HG02798 (cell line): ENCODE measurements around the gene FAM117B.

Source experiments
- ATAC-seq: cut with Tn5 transposase; IDR thresholded peaks from one replicate; pipeline ENCODE4 v1.9.1; 2021; ENCODE audit warnings: mild to moderate bottlenecking; ENCODE audit not compliant: unreplicated experiment, poor library complexity

The FAM117B gene

DNA sequence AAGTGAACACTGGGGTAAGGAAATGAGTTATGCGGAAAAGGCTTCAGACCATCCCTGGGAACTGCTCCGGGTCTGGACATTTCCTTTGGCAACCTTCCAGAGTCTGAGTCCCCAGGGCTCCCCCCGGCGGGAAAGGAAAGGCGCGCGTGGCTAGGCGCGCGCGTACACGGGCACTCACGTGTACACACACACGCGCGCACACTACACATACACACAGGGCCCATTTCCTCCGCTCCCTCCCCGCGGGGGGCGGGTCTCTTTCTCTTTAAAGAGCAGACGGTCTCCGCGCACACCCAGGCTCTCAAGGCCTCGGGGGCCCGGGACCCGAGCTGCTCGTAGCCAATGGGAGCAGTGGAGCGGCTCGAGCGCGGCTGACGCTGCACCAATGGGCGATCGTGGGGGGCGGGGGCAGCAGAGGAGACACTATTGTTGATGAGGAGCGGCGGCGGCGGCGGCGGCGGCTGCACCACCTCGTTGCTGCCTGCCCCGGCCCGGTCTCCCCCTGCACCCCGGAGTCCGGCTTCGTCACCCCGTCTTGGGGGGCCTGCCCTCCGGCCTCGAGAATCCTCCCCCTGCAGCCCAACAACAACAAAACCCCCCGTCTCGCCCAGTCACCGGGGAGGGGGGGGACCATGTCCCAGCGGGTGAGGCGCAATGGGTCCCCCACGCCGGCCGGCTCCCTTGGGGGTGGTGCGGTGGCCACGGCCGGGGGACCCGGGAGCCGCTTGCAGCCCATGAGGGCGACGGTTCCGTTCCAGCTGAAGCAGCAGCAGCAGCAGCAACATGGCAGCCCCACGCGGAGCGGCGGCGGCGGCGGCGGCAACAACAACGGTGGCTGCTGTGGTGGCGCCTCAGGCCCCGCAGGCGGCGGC lies at the start of gene FAM117B:
Gene FAM117B, plus strand, starts transcription at position 414 of the 872 bp plus-strand sequence. Its CDS starts 219 bp downstream, at position 633.
- ATAC-seq, result peak; percentile 95

DNA sequence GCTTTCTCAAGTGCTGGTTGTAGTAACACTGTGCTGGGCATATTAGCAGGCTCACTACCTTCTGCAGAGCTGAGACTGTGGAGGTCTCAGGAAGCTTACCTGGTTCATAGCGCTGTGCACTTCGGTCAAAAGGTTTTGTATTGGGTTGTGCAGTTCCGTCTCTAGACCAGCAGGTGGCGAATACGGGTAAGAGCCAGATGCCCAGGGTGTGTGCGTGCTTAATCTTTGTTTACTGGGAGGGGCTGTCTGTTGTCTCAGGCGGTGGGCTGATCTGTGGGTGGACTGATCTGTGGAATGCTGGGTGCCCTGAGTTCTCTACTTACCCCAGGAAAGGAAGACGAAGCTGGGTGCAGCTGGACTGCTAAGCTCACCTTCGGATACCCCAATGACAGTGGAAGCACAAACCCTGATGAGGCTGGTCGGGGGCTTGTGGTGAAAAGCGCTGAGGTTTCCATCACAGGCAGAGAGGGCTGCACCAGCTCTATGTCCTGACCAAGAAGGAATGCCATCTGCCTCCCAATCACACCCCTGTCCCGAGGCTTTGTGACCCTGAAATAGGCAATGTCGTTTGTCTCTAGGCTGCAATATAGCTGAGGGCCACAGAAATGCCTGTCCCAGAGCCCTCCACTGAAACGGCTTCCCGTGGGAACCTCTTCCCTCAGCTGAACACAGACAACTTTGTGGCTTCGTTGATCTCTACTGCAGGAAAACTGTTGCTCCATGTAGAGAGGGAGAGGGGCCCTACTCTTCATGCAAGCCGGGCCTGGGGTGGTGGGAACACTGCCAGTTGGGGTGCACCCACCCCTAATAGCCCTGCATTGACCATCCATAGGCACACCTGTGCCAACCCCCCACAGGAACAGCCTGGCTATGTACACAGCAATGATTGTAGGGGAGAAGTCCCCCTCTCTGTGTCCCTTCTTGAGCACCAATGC lies 45.9 kb upstream of the FAM117B start:
- ATAC-seq, result peak; percentile 85

DNA sequence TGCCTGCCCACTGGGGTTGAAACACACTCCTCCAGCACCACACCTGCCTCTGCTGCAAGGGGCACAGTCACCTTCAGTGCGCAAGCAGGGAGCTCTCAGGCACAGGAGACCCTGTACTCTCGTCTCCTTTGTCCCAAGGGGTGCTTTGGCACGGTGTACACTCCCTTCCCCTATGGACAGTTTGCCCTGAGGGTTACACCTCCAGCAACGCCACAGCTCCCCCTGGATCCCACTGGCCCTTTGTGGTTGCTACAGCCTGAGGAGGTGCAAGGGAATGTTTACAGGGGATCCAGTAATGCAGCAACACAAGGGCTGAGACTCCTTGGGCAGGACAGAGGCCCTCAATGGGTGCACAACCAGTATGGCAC lies 45.2 kb upstream of the FAM117B start:
- ATAC-seq, result no peak

DNA sequence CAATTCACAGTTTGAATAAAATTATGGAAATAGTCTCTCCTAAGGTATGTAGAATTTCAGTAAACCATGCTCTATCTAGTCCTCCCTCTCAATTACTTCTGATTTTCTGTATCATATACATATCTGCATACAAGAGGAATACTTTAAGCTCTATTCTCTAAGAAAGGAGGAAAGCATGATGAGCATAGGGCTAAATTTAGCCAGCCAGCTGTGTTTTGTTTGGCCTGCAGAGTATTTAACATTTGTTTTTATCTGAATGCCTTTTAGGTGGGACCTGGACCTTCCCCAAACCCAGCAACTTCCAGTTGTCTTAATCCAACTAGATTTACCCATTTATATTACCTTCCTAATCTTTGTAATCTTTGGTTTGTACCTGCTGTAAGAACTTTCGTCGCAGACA lies 42.2 kb upstream of the FAM117B start:
- ATAC-seq, result no peak

DNA sequence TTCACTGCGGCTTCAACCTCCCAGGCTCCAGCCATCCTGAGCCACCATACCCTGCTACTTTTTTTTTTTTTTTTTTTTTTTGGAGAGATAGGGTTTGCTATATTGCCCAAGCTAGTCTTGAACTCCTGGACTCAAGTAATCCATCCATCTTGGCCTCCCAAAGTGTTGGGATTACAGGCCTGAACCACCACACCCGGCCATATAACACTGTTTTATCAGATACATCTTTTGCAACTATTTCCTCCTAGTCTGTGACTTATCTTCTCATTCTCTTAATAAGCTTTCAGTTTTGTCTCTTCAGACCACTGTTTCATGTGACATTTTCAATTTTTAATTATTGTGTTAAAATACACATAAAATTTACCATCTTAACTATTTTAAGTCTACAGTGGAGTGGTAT lies 35.7 kb upstream of the FAM117B start:
- ATAC-seq, result no peak

DNA sequence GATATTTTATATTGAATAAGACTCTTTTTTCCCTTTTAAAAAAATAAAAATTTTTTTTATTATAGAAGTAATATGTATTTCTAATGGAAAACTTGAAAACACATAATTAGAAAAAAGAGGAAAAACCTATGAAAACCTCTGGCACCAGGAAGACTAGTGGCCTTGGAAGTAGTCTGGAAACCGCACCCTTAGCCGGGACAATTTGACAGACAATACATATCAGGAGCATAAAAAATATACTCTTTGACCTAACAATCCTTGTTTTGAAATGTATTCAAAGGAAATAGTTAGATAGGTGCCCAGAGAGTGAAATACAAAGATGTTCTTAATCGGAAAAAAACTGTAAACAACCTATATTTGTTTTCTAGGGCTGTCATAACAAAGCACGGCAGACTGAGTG lies 34.9 kb upstream of the FAM117B start:
- ATAC-seq, result no peak

DNA sequence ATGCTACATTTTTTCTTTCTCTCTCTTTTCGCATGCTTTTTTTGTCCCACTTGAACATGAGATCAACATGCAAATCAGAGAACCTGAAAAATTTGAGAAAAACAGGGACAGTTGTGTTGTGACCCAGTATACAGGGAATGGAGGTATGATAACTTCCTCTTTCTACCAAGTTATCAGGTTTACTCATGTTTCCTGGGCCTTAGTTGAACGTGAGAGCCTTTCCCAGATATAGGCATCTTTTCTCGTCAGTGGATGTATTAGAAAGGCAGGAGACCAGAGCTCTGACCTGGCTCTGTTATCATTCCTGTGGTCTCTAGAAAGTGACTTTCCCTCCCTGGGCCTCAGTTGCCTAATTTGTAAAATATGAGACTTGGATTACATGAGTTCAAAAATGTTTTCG lies 30.1 kb upstream of the FAM117B start:
- no peak for ATAC-seq

DNA sequence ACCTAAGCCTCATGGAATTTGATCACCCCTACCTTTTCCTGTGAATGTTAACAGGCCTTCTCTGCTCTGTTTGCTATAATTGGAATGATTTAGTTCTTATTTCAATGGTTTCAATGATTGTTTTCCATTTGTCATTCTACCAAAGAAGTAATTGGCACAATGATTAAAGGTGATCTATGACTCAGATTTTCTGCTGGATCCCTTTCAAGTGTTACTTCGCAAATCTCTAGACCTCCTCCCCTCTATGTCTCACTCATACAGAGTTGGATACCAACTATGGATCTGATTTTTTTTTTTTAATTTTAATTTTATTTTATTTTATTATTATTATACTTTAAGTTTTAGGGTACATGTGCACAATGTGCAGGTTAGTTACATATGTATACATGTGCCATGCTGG lies 29.6 kb upstream of the FAM117B start:
- ATAC-seq, result no peak

DNA sequence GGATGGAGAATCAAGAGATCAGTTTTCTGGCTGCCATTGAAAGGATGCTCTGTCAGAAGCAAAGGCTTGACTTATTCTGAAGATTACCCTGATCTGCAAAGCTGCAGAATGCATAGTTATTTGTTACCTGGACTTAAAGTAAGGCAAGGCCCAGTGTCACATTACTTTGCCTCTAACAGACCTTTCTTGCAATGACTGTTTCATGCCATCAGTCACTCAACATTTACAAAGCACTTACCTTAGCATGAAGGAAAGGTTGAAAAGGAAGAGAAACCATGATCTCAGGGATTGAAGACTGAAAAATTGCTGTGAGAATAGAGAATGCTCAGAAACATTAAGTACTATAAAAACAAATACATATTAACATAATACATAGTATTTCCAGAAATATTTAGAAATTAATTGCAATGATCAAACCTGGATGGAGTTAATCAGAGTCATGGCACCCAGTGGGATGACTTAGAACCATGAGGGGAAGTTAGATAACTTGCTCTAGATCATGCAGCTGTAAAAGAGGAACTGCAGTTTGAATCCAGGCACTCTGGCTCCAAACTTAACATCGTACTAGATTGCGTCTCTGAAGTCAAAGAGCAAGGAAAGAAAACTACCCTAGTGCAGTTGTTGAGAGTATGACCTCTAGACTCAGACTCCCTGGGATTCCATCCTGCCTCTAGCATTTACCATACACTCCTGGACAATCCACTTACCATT lies 26.5 kb upstream of the FAM117B start:
- no peak for ATAC-seq

DNA sequence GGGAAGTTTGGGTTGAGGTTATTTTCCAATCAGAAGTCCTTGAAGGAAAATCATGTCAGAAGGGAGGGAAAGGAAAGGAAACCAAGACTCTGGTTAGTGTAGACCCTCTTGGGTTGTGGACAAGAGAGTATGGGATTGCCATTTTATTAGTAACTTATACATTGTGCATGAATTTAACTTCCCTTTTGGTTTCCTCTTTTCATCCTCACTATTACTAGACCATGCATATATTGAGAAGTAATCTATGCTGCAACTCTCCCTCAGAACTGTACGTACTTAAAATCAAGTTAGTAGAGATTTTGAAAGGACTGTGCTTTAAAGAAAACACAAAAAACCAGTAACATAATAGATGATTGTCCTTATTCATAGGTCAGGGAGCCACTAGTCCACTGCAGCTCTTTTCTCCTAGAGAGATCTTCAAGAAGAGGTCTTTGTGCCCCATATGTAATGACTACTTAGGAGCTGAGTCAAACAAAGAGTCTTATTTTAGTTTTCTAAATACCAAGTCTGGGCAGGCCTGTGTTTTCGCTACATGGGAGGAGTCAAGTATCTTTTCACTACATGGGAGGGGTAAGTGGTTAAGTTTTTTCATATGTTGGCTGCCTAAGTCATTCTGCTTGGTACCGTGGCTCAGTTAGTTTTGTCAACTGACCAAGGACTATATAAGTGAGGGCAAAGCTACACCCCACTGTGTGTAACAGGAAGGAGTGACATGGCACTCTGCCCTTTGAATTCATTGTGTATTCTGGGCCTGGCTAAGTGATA lies 25.2 kb upstream of the FAM117B start:
- ATAC-seq, result peak; percentile 93

DNA sequence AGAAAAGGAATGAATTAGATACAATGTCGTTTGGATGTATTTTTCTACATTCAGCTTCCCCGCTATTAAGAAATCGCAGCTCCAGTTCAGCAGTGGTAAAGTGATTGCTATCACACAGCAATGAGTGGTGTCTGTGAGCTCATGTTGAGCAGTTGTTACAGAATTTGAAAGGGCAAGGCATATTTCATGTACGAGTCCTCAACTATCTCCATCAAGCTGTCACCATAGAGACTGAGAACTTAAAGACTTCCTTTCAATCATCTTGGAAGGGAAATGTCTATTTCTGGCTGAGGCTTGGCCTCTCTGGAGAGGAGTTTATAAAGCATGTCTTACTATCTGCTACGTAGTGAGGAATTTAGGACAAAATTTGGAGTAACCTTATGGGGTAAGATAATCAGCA lies 24.4 kb upstream of the FAM117B start:
- no peak for ATAC-seq

DNA sequence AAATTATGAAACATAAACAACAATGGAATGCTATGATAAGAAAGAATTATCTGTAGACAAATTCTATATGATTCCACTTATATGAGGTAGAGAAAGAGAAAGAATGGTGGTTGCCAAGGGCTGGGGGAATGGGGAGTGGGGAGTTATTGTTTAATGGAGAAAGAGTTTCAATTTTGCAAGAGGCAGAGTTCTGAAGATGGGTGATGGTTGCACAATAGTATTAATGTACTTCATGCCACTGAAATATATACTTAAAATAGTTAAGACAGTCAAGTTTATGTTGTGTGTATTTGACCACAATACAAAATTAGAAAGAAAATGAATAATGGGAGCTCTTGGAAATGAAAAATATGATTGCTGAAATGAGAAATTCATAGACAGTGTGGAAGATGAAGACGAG lies 22.6 kb upstream of the FAM117B start:
- no peak for ATAC-seq

DNA sequence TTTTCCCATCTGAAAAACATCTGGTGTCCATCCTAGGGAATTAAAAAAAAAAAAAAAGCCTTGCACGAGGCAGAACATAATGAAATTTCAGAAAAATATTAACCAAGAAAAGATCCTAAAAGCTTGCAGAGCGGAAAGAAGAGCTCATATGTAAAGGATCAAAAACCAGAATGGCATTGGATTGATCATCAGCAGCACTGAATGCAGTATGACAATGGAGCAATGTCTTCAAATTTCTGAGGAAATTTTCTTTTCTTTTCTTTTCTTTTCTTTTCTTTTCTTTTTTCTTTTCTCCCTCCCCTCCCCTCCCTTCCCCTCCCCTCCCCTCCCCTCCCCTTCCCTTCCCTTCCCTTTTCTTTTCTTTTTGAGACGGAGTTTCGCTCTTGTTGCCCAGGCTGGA lies 21.3 kb upstream of the FAM117B start:
- ATAC-seq, result no peak

DNA sequence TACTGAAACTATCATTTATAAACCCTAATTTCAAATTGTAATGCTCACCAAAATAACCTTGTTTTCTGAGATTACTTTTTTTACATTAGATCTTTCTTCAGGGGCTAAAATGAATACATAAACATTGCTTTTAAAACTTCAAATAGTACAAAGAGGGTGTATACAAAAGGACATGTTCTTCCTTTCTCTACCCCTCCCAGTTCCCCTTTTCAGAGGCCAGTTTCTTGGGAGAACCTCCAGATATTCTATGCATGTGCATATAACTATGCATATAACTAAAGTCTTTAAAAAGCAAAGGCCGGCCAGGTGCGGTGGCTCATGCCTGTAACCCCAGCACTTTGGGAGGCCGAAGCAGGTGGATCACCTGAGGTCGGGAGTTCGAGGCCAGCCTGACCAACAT lies 10.6 kb upstream of the FAM117B start:
- no peak for ATAC-seq

DNA sequence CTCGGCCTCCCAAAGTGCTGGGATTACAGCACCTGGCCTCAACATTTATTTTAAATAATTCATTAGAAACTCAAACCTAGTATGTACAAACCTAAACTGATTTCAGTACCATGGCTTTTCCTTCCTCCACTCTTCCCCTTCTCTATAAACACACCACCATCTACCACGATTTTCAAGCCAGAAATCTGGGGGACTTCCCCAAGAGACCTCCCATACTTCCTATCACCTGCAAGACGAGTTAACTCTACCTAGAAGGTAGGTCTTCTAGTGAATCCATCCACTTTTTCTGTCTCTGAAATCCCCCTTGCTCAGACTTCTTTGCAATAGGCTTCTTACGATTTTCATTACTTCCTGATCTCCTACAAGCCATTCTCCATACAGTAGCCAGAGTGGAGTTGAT lies 7.7 kb upstream of the FAM117B start:
- ATAC-seq, result no peak

DNA sequence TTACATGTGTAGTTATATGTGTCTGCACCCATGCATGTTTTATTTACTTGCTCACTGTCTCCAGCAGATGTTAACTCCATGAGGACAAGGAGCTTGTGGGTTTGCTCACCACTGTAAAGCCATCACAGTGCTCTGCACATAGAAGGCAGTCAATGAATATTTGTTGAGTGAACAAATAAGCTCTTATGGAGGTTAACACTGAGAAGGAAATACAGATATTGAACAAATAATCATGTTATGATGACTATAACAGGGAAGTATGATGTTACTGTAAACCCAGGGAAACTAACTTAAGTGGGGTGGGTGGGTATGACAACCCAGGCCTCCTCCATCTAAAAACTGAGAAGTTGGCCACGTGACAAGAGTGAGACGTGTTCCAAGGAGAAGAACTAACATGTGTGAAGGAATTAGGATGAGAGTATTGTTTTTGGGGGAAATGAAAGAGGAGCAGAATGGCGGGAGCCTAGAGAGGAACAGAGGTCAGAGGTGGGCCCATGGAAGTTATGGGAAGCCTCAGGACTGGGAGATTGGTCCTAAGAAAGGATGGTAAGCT lies 6.0 kb upstream of the FAM117B start:
- ATAC-seq, result no peak

DNA sequence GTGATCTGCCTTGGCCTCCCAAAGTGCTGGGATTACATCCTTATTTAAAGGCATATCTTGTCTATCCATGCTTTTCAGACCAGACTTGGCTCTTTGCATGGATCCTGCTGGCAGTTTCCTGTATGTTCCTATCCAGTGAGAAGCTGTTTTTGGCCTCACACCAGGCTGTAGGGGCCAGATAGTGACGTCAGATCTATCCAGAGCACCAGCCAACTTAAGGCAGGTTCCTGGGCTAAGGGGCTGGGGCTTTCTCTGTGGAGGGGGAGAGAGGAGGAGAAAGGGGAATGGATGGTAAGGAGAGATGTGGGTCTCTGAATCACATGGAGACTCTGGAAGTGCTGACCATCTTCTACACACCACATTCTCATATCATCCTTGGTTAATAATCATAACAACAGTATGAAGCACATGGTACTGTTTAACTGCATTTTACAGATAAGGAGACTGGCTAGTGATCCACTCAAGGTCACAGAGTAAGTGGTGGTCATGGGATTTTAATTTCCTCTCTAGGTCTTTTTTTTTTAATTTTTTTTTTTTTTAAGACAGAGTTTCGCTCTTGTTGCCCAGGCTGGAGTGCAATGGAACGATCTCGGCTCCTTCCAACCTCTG lies 2.0 kb upstream of the FAM117B start:
- ATAC-seq, result no peak

DNA sequence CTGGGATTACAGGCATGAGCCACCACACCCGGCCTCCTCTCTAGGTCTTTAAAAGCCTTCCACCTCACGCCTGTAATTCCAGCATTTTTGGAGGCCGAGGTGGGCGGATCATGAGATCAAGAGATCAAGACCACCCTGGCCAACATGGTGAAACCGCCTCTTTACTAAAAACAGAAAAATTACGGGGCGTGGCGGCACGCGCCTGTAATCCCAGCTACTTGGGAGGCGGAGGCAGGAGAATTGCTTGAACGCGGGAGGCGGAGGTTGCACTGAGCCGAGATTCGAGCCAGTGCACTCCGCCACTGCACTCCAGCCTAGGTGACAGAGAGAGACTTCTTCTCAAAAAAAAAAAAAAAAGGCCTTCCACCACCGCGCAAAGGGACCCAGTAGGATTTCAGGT lies 1.3 kb upstream of the FAM117B start:
- no peak for ATAC-seq
